Stimulated activated CD4-positive, alpha-beta T cell treated with anti-CD3 and anti-CD28 coated beads, TNF-alpha, amount 100 ng/mL, for 24 hours (primary cell): ENCODE results near the gene KCNK16.
A peak's percentile ranks its signal among the peaks of the same experiment; 100 is the strongest.
"Not testable (repeated sequence)": the region's sequence is repeated elsewhere in the genome, so short reads cannot be mapped to it uniquely, and the experiment has no call there.

ENCODE experiments used
- DNase-seq, 3 experiments: peaks; one replicate each; pipeline ENCODE4 v3.0.0-alpha.2; 2020; ENCODE audit warnings: low read depth in 3 of 3

KCNK16 gene

GRCh38 chr6:39309942-39310531 is 12.5 kb downstream of the KCNK16 start:
- peak in 2 of 3 experiments; percentile 35 to 63 for DNase-seq

DNA sequence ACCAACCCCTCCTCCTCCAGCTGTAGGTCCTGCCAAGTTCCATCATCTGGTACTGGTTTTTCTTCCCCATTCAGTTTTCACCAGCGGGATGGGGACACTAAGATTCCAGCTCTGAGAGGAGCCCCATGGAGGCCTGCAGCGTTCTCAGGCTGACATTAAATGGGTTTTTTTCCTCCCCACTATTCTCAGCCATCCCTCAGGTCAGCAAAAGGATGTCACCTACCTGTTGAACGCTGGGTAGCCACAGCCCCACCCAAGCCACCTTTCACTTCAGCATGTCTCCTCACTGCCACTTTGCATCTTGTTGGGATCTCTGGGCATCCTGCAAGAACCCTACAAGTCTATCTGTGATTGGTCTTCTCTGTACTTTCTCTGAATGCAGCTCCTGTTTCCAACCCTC is 15.0 kb downstream of the KCNK16 start:
- no peak for DNase-seq

DNA sequence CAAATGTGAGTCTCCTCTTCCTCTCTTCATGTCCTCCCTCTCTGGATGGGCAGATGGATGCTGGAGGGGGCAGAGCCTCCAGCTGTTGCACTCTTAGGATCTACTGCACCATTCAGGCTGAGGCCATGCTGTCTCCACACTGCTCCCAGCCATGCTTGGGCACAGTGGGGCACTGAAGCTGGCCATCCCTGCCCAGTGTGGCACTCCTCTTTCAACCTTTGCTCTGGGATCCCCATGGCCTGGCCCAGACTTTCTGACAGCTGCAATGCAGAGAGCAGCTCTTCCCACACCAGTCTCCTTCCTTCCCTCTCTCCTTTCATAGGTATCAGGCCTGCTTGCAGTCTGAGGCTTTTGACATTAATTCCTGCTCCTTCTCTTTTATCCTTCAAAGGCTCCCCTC is 17.6 kb downstream of the KCNK16 start:
- DNase-seq: no peak

- no peak for DNase-seq
Measured at GRCh38 chr6:39303425-39304153, 18.9 kb downstream of the KCNK16 start.

- peak; percentile 73 to 89 (median 84) for DNase-seq
Measured at GRCh38 chr6:39302669-39303424, 19.7 kb downstream of the KCNK16 start.

- DNase-seq: no peak
Measured at GRCh38 chr6:39302011-39302410, 20.5 kb downstream of the KCNK16 start.

- DNase-seq: no peak
Measured at GRCh38 chr6:39301606-39302005, 20.9 kb downstream of the KCNK16 start.

DNA sequence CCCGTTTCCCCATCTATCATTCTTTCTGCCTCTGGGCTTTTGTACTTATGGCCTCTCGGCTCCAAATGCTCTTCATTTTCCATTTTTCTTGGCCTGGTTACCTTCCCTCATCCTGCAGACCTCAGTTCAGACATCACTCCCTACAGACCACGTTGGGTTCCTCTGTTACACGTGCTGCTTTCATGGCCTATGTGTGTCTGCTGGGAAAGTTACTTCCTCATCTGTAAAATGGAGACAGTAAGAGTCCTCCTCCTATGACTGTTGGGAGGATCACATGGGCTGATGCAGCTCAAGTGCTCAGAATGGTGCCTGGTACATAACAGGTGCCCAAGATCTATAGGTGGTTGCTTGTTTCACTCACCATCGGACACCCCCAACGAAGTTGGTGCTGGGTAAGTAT is 21.8 kb downstream of the KCNK16 start:
- DNase-seq: no peak

GRCh38 chr6:39298061-39298460 is 24.4 kb downstream of the KCNK16 start:
- no peak for DNase-seq

DNA sequence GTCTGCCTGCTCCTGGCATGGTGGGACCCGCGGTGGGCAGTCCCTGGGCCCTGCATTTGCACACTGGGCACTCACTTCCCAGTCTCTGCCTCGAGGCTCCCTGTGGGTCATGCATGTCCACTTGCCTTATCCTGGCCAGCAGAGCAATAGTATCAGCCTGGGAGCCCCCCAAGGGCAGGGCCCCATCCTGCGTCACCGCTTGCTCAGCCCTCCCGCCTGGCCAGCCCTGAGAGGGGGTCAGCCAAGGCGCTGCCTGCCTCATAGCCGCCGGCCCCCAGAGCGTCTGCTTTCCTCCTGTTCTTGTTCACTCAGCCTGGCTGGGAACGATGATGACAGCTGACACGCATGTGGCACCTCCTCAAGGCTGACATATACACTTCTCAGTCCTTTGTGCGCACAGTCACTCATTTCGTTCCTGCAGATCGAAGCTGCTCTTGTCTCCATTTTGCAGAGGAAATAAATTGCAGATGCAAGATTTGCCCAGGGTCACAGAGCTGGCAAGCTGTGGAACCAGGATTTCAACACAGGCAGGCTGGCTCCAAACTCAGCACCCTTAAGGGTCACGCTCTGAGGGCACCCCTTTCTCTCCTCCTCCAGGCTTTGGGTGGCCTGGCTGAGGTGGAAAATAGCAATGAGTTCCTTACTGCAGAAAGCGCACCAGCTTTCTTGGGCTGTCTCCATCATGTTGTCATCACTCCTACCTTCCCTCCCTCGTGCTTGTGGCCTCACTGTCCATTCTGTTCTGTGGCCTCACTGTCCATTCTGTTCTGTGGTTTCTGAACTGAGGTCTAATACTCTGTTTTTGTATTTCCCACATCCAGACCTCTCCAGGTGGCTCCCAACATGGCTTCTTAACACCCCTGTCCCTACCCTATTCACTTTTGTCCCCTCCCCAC is 25.5 kb downstream of the KCNK16 start:
- no peak for DNase-seq

DNA sequence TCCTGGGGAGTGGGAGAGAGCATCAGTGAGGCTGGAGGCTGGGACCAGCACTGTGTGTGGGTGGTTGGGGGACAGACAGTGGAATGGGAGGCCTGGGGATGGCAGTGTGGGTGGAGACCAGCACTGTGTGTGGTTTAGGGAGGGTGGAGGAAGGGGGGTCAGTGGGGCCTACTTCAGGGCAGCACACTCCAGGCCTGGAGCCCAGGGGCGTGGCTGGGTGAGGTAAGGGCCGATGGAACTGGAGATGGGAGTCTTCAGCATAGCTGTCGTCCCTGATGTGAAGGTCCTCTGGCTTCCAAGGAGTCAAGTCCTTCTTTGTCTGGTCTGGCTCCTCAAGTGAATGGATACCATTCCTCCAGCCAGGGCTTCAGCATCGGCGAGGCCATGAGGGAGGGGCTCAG is 26.9 kb downstream of the KCNK16 start:
- no peak for DNase-seq

GRCh38 chr6:39294899-39295298 is 27.6 kb downstream of the KCNK16 start:
- DNase-seq: no peak

- DNase-seq: no peak
Measured at GRCh38 chr6:39294133-39294532, 28.4 kb downstream of the KCNK16 start.

DNA sequence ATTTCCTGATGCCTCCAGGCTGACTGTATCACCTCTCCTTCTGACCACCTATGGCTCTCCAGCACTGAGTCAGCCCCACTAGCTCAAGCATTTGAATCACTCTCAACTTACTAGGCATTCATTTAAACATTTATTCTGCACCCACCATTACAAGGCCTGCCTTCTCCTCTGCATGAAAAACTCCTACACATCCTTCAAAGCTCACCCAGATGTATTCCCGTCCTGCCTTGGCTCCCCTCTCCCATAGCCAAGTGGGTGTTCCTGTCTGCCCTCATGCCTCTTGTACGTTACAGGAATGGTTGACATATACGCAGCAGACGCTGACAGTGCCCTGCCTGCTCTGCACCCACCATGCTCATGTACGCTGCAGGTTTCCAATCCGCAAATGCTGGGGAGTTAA is 29.9 kb downstream of the KCNK16 start:
- DNase-seq: no peak

GRCh38 chr6:39289490-39289889 is 33.0 kb downstream of the KCNK16 start:
- no peak for DNase-seq

- no peak for DNase-seq
Measured at GRCh38 chr6:39287601-39288000, 34.9 kb downstream of the KCNK16 start.

- DNase-seq: not testable (repeated sequence)
Measured at GRCh38 chr6:39286596-39286995, 35.9 kb downstream of the KCNK16 start.

- no peak for DNase-seq
Measured at GRCh38 chr6:39282774-39283173, 39.7 kb downstream of the KCNK16 start.

DNA sequence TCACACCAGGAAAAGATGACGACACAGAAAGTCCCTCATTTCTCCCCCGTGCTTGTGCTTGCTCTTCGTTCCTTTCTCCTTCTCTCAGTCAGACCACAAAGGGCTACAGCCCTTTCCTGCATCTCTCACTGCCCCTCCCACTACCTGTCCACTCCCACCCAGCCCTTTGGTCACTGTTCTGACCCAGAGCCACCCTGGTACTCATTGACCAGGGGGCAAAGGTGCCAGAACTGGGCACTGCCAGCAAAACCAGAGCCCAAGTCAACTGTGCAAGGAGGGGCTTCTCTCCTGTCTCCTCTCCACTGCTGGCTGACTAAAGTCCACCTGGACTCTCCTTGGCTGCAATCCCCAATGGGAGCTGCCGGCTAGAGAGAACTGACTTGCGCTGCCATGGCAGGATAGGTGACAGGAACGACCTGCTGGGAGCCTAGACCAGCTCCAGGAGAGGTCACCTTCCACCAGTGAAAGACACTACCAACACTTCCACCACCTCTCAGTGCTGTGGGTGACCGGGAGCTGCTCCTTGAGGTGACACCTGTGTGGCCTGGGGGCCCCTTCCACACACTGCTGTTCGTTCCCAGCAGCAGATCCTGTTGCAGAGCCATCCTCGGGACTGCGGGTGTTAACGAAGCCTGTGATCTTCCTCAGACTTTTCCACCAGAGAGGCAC is 41.1 kb downstream of the KCNK16 start:
- DNase-seq: no peak

GRCh38 chr6:39280247-39280731 is 42.2 kb downstream of the KCNK16 start:
- DNase-seq: no peak

DNA sequence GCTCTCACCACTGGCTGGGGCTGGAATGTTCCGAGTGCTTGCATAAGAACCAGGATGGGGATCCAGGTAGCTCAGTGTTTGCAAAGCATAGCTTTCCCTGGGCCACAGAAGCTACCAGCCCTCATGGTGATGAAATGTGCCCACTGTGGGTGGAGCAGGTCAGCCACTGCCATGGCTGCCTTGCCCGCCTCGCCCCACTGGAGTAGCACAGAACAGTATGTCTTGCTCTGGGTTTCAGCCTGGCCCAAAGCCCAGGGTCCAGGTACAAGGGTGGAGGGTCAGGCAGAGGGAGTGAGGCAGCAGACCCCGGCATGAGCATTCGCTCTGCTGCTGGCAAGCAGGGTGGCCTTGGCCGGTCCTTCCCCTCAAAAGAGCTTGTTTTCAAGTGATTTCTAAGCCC is 43.0 kb downstream of the KCNK16 start:
- no peak for DNase-seq
